C4-2B (cell line): ENCODE results near the gene CCT5.

Experiments used
- H3K27ac ChIP-seq: fragments of 450-650 bp; 2 replicates; pipeline ENCODE4 v1.5.1; 2017
- ZFX ChIP-seq: fragments of 450-650 bp; IDR thresholded peaks from 2 replicates; pipeline ENCODE4 v1.6.1; 2017
- TF ChIP-seq, protein P1 (sequence below): fragments of 450-650 bp; conservative IDR thresholded peaks from 2 replicates; pipeline ENCODE4 v1.5.1; 2017; ENCODE audit warnings: mild to moderate bottlenecking

Gene CCT5

DNA sequence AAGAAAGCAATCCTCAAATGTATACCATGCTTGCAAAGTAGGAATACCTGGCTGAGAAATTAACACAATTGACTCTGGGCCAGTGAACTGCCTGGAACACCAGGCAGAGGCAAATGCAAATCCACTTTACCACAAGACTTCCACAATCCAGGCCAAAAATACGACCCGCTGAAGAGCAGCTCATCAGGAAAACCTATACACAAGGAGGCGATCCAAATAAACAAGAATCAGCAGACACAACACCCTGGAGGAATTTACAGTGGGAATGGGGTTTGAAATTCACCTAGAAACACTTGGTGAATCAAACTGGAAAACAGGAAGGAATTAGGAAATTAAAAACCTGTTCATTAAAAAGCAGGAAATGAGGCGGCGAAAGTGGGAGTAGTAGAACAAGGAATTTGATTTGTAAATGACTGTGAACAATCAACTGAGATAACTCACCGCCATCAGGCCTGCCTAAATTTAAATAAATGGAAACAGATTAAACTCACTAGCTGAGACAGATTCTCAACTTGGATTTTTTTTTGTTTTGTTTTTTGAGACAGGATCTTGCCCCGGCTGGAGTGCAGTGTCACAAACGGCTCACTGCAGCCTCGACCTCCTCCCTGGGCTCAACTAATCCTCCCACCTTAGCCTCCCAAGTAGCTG lies 41.7 kb downstream of the CCT5 start:
- H3K27ac ChIP-seq = no peak overlapping the region
- no peak for TF ChIP-seq ZFX
- TF ChIP-seq, protein P1, sequence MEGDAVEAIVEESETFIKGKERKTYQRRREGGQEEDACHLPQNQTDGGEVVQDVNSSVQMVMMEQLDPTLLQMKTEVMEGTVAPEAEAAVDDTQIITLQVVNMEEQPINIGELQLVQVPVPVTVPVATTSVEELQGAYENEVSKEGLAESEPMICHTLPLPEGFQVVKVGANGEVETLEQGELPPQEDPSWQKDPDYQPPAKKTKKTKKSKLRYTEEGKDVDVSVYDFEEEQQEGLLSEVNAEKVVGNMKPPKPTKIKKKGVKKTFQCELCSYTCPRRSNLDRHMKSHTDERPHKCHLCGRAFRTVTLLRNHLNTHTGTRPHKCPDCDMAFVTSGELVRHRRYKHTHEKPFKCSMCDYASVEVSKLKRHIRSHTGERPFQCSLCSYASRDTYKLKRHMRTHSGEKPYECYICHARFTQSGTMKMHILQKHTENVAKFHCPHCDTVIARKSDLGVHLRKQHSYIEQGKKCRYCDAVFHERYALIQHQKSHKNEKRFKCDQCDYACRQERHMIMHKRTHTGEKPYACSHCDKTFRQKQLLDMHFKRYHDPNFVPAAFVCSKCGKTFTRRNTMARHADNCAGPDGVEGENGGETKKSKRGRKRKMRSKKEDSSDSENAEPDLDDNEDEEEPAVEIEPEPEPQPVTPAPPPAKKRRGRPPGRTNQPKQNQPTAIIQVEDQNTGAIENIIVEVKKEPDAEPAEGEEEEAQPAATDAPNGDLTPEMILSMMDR = no peak

DNA sequence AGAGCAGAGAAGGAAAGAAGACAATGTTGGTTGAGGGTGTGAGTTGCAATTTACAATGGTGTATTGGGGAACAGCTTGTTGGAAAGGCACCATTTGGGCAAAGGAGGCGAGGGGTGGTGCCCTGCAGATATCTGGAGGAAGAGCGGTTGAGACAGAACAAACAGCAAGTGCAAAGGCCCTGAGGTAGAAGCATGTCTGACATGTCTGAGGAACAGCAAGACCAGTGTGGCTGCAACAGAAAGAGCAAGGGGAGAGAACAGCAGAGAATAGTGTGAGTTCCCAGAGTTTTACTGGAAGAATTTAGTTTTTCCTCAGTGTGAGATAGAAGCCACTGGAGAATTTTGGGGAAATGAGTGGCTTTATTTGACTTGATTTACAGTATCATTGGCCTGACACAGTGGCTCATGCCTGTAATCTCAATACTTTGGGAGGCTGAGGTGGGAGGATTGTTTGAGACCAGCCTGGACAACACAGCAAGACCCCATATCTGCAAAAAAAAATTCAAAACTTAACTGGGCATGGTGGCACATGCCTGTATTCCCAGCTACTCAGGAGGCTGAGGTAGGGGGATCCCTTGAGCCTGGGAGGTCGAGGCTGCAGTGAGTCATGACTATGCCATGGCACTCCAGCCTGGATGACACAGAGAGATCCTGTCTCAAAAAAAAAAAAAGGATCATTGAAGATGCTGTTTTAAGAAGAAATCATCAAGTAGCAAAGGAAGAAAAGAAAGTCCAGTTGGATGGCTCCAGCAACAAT lies 44.0 kb downstream of the CCT5 start:
- TF ChIP-seq ZFX = no peak
- TF ChIP-seq, protein P1 = no peak
- no peak overlapping the region for H3K27ac ChIP-seq

DNA sequence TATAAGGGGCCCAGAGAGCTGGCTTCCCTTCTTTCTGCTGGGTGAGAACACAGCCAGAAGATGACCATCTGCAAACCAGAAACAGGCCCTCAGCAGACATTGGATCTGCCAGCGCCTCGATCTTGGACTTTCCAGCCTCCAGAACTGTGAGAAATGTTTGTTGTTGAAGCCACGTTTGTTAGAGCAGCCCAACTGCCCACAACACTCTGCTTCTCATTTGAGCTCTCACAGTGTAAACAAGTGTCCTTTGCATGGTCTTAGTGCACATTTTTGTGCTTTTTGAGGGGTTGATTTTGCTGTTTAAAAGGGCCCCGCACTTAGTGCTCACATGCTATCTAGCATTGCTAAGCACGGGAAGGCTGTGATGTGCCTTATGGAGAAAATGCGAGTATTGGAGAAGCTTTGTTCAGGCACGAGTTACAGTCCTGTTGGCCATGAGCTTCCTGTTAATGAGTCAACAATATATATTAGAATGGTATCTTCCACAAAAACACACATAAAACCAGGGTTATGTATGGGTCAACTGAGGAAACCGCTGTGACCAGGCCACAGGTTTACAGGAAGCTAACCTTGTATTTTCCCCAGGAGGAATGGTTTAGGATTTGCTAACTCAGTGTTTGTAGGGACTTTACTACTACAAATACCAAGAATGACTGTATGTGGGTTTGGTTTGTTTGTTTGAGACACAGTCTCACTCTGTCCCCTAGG lies 45.7 kb downstream of the CCT5 start:
- no peak overlapping the region for H3K27ac ChIP-seq
- TF ChIP-seq, protein P1 = no peak
- no peak for TF ChIP-seq ZFX

DNA sequence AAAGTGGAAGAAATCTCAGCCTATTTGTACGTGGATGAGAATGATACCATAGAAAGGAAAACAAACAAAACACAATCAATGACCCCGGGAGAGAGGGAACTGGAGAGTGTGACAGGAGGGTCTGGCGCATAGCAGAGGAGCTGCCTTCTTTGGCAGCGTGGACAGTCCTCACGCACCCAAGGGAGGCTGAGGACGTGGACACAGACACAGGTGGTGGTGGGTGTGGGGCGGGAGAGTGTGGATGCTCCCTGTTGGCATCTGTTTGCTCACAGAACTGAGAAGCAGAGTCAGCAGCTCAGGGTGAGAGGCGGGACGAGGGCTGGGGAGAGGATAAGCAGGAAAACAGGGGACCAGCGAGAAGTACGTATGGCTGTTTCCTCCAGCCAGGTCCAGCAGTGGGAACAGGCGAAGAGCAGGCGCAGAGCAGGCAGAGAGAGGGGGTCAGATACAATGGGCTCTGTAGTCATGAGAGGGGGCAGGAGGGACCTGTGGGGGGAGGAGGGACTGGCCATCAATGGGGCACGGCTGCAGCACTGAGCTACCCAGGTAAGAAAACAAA lies 47.6 kb downstream of the CCT5 start:
- no peak for TF ChIP-seq ZFX
- TF ChIP-seq, protein P1 = no peak
- H3K27ac ChIP-seq = no peak overlapping the region

DNA sequence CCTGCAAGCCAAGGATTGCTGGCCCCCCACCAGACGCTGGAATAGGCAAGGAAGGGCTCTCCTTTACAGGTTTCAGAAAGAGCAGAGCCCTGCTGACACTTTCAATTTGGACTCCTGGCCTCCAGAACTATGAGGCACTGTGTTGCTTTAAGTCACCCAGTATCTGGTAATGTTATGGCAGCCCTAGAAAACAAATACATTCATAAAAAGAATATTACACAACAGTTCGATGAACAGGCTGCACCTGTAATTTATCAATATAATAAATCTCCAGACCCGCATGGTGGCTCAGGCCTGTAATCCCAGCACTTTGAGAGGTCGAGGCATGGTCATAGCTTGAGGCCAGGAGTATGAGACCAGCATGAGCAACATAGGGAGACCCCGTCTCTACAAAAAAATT lies 50.2 kb downstream of the CCT5 start:
- no peak overlapping the region for H3K27ac ChIP-seq
- TF ChIP-seq, protein P1 = no peak
- no peak for TF ChIP-seq ZFX

DNA sequence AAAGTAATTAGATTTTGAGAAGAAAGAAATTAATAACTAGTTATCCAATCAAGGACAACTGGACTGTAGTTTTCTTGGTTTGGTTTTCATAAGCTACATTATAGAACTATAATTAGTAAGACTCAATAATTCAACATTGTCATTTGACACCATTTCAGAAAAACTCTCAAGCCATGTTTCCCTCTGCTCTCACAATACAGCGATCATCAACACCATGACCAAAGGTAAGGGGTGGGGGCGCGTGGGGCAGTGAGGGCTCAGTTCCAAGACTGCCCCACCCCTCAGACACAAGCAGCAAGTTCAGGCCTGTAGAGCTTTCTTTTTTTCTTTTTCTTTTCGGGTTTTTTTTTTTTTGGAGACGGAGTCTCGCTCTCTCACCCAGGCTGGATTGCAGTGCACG lies 51.2 kb downstream of the CCT5 start:
- TF ChIP-seq ZFX = no peak
- TF ChIP-seq, protein P1 = no peak
- peak overlapping the region; percentile 74 for H3K27ac ChIP-seq
